IMR-90 (cell line): ENCODE measurements around the gene DDAH2. TPM values are rescaled to one million over a fixed set of nuclear protein-coding genes. Genes with fewer than 3 reads are reported as not detected.
A peak's percentile ranks its signal among the peaks of the same experiment; 100 is the strongest.

Experiments
- ATAC-seq: fragments of 200-7000 bp; cut with Tn5 transposase; 2 replicates; pipeline ENCODE4 v1.9.1; 2020; ENCODE audit warnings: low read depth, mild to moderate bottlenecking, moderate library complexity
- BruUV-seq: library from RNA; stranded (reverse); fragments of 400-500 nt; replicated peaks from 2 replicates; lab custom pipeline; 2021; lab: Mats Ljungman, UMichigan
- CTCF ChIA-PET: fragments of 300-600 bp; formaldehyde crosslinking; extraction: SDS; loops from one replicate; lab custom pipeline; 2021; ENCODE audit warnings: antibody characterized with exemption; lab: Yijun Ruan, JAX
- POLR2A ChIA-PET: fragments of 300-600 bp; sonication (Branson Sonifier 250); formaldehyde crosslinking; loops from one replicate; lab custom pipeline; 2022; ENCODE audit warnings: antibody characterized with exemption; ENCODE audit not compliant: unreplicated experiment; lab: Charles Lee
- DNase-seq: peaks from one replicate; pipeline ENCODE4 v3.0.0; 2013
- H2AFZ ChIP-seq: replicated peaks from 2 replicates; pipeline ENCODE3; 2013; ENCODE audit warnings: low read length, mild to moderate bottlenecking; ENCODE audit not compliant: poor library complexity
- H2AK5ac ChIP-seq: 2 replicates; pipeline ENCODE4 v1.6.1; 2013; ENCODE audit warnings: low read depth, low read length, inconsistent platforms
- H2AK9ac ChIP-seq: replicated peaks from 2 replicates; pipeline ENCODE3; 2013; ENCODE audit warnings: mild to moderate bottlenecking, low read depth, low read length, moderate library complexity; ENCODE audit not compliant: poor library complexity
- H2BK120ac ChIP-seq: 2 replicates; pipeline ENCODE4 v1.6.1; 2013; ENCODE audit warnings: low read depth, low read length, inconsistent platforms
- H2BK15ac ChIP-seq: 3 replicates; pipeline ENCODE4 v1.6.1; 2013; ENCODE audit warnings: low read depth, low read length, inconsistent platforms
- H2BK20ac ChIP-seq: 2 replicates; pipeline ENCODE4 v1.6.1; 2013; ENCODE audit warnings: low read depth, mild to moderate bottlenecking, inconsistent platforms, low read length, moderate library complexity
- H2BK5ac ChIP-seq: 2 replicates; pipeline ENCODE4 v1.6.1; 2013; ENCODE audit warnings: mild to moderate bottlenecking, low read depth, low read length, inconsistent platforms; ENCODE audit not compliant: poor library complexity, severe bottlenecking
- H3K14ac ChIP-seq: replicated peaks from 2 replicates; pipeline ENCODE4 v1.6.1; 2013; ENCODE audit warnings: low read depth, low read length, inconsistent platforms
- H3K18ac ChIP-seq: 2 replicates; pipeline ENCODE4 v1.6.1; 2013; ENCODE audit warnings: low read depth, low read length, control low read depth
- H3K23ac ChIP-seq: 2 replicates; pipeline ENCODE4 v1.6.1; 2013; ENCODE audit warnings: low read depth, low read length, inconsistent platforms
- H3K27ac ChIP-seq: 2 replicates; pipeline ENCODE4 v1.5.1; 2013; ENCODE audit warnings: mild to moderate bottlenecking, control low read depth, low read length; ENCODE audit not compliant: insufficient read depth
- H3K27me3 ChIP-seq: 2 replicates; pipeline ENCODE4 v1.6.1; 2013; ENCODE audit warnings: low read length; ENCODE audit not compliant: control insufficient read depth, insufficient read depth
- H3K36me3 ChIP-seq: 2 replicates; pipeline ENCODE4 v1.6.1; 2013; ENCODE audit warnings: low read length, mixed read lengths; ENCODE audit not compliant: control insufficient read depth, insufficient read depth
- H3K4ac ChIP-seq: 2 replicates; pipeline ENCODE4 v1.6.1; 2013; ENCODE audit warnings: low read depth, low read length, inconsistent platforms
- H3K4me1 ChIP-seq: 2 replicates; pipeline ENCODE4 v1.6.1; 2013; ENCODE audit warnings: low read length, mixed read lengths; ENCODE audit not compliant: control insufficient read depth, insufficient read depth
- H3K4me2 ChIP-seq: 2 replicates; pipeline ENCODE4 v1.6.1; 2013; ENCODE audit warnings: low read depth, mild to moderate bottlenecking, control low read depth, low read length, moderate library complexity
- H3K4me3 ChIP-seq: 2 replicates; pipeline ENCODE4 v1.5.1; 2013; ENCODE audit warnings: low read depth, mild to moderate bottlenecking, control low read depth, low read length, moderate library complexity; ENCODE audit not compliant: insufficient read depth
- H3K56ac ChIP-seq: 2 replicates; pipeline ENCODE4 v1.6.1; 2013; ENCODE audit warnings: low read length, inconsistent platforms; ENCODE audit not compliant: insufficient read depth; ENCODE audit errors: extremely low read depth
- H3K79me1 ChIP-seq, 2 experiments: 2 replicates each; pipeline ENCODE4 v1.6.1; 2013; ENCODE audit warnings: low read length in 2 of 2, inconsistent platforms in 1 of 2, low read depth in 1 of 2
- H3K9ac ChIP-seq: 2 replicates; pipeline ENCODE4 v1.6.1; 2013; ENCODE audit warnings: low read depth, low read length, control low read depth
- H3K9me1 ChIP-seq: 2 replicates; pipeline ENCODE4 v1.6.1; 2013; ENCODE audit warnings: low read length, inconsistent platforms; ENCODE audit not compliant: insufficient read depth
- H3K9me3 ChIP-seq: 2 replicates; pipeline ENCODE4 v1.6.1; 2013; ENCODE audit warnings: low read length; ENCODE audit not compliant: control insufficient read depth, insufficient read depth
- H4K20me1 ChIP-seq: 2 replicates; pipeline ENCODE4 v1.6.1; 2013; ENCODE audit warnings: low read length, inconsistent platforms; ENCODE audit not compliant: insufficient read depth
- H4K5ac ChIP-seq: 2 replicates; pipeline ENCODE4 v1.6.1; 2013; ENCODE audit warnings: mild to moderate bottlenecking, low read depth, low read length, control low read depth
- H4K8ac ChIP-seq, 2 experiments: 2 replicates each; pipeline ENCODE4 v1.6.1; 2013; ENCODE audit warnings: low read depth in 2 of 2, low read length in 2 of 2, control low read depth in 1 of 2, inconsistent platforms in 1 of 2
- H4K91ac ChIP-seq: 2 replicates; pipeline ENCODE4 v1.6.1; 2013; ENCODE audit warnings: low read depth, low read length, inconsistent platforms; ENCODE audit not compliant: insufficient read depth
- CEBPB ChIP-seq: IDR thresholded peaks from 2 replicates; pipeline ENCODE4 v1.6.1; 2012; ENCODE audit warnings: low read depth, low read length, improper control_type of control experiment
- CTCF ChIP-seq: conservative IDR thresholded peaks from 2 replicates; pipeline ENCODE4 v1.5.1; 2012; ENCODE audit warnings: mild to moderate bottlenecking, low read depth, low read length, improper control_type of control experiment
- ELK1 ChIP-seq: fragments of 150-350 bp; IDR thresholded peaks from 2 replicates; pipeline ENCODE4 v1.6.1; 2016; ENCODE audit warnings: low read depth, mild to moderate bottlenecking, low read length, moderate library complexity, borderline replicate concordance
- MAFK ChIP-seq: IDR thresholded peaks from 2 replicates; pipeline ENCODE4 v1.6.1; 2012; ENCODE audit warnings: low read depth, low read length, improper control_type of control experiment
- MAZ ChIP-seq: IDR thresholded peaks from 2 replicates; pipeline ENCODE4 v1.6.1; 2012; ENCODE audit warnings: low read depth, mild to moderate bottlenecking, low read length, improper control_type of control experiment, moderate library complexity, borderline replicate concordance
- POLR2A ChIP-seq: IDR thresholded peaks from 2 replicates; pipeline ENCODE4 v1.6.1; 2012; ENCODE audit warnings: mild to moderate bottlenecking, low read depth, low read length
- RAD21 ChIP-seq: IDR thresholded peaks from 2 replicates; pipeline ENCODE4 v1.6.1; 2012; ENCODE audit warnings: low read length, improper control_type of control experiment
- RCOR1 ChIP-seq: IDR thresholded peaks from 2 replicates; pipeline ENCODE4 v1.6.1; 2012; ENCODE audit warnings: mild to moderate bottlenecking, low read length, improper control_type of control experiment; ENCODE audit not compliant: insufficient replicate concordance
- RFX5 ChIP-seq: IDR thresholded peaks from 2 replicates; pipeline ENCODE4 v1.8.0; 2012; ENCODE audit warnings: low read depth, mild to moderate bottlenecking, low read length, moderate library complexity
- SMC3 ChIP-seq: fragments of 150-350 bp; IDR thresholded peaks from 2 replicates; pipeline ENCODE4 v1.6.1; 2016; ENCODE audit warnings: low read depth, mild to moderate bottlenecking, antibody characterized with exemption, low read length, moderate library complexity
- USF2 ChIP-seq: fragments of 150-350 bp; IDR thresholded peaks from 2 replicates; pipeline ENCODE4 v1.6.1; 2017; ENCODE audit warnings: mild to moderate bottlenecking, antibody characterized with exemption, low read length, low read depth
- WGBS, 2 experiments: methylation state at CpG; one replicate each; pipeline versions ENCODE4 v1.1.5 to v1.1.7; 2013; ENCODE audit warnings: missing lambda C conversion rate in 2 of 2; ENCODE audit not compliant: insufficient read length in 1 of 2; ENCODE audit errors: extremely low coverage in 2 of 2; 5-methylcytosine and 5-hydroxymethylcytosine counted together
- dilution Hi-C: fragments of 300-500 bp; cut with HindIII; formaldehyde crosslinking; loops from one replicate; pipeline ENCODE4 v1.14.3; 2018; ENCODE audit warnings: low sequenced_read_pairs; ENCODE audit not compliant: unreplicated experiment
- in situ Hi-C: fragments of 300-500 bp; cut with MboI; formaldehyde crosslinking; loops from 3 replicates; pipeline ENCODE4 v1.14.3; 2019; ENCODE audit warnings: low sequenced_read_pairs, inconsistent platforms, mixed read lengths
- intact Hi-C: fragments of 100-400 bp; cut with micrococcal nuclease; formaldehyde crosslinking; loops from 2 replicates; pipeline ENCODE4 v1.10.0; 2022
- polyA plus RNA-seq, 3 experiments: library from polyadenylated mRNA; depleted of rRNA; stranded (reverse); fragments of >200 nt; gene quantifications; 2 replicates each; pipeline ENCODE4 v1.2.3, GENCODE V29; 2012; ENCODE audit warnings: low replicate concordance in 1 of 3
- total RNA-seq: library from RNA; depleted of rRNA; stranded (reverse); fragments of >200 nt; gene quantifications from 2 replicates; pipeline ENCODE4 v1.2.3, GENCODE V29; 2012

DDAH2 gene
- total and polyA plus RNA-seq, 2 of the 4 experiments (the other 2 are of a cell fraction) = 40.7 to 57.9 TPM

- no peak overlapping the region; the same call in 1 of the 2 replicates for H4K91ac ChIP-seq
- no peak overlapping the region for H2BK15ac ChIP-seq
- intact Hi-C loops = no loop called here
- no peak overlapping the region for H3K9ac ChIP-seq
- WGBS, 2 experiments = 68% methylated on average over 9 of the region's 14 CpGs; no CpG with 5 or more reads in 1 of the 2 experiments
- 0 out of 2 replicates have a peak, but pooled peaks cover 8% of the 10 kb centered on the region for H3K9me1 ChIP-seq
- peak overlapping the region; percentile 96 for H2AK9ac ChIP-seq
- in situ Hi-C loops = no loop called here
- no peaks in the 10 kb centered on the region for H4K20me1 ChIP-seq
- H3K4me3 ChIP-seq = no peak overlapping the region
- TF ChIP-seq CEBPB (no peak), POLR2A (no peak), MAFK (no peak), SMC3 (no peak), RAD21 (no peak), RCOR1 (no peak), MAZ (no peak), CTCF (no peak), RFX5 (no peak), USF2 (no peak), ELK1 (no peak)
- H3K23ac ChIP-seq = no peak overlapping the region
- dilution Hi-C loops = no loop called here
- no peak for DNase-seq
- no peak overlapping the region for H3K27ac ChIP-seq
- no peak overlapping the region for H3K4me2 ChIP-seq
- H3K4ac ChIP-seq = peak overlapping the region; percentile 73
- 0 out of 2 replicates have a peak overlapping the region, but pooled peaks have one; percentile 59 for H3K14ac ChIP-seq
- H3K4me1 ChIP-seq = peaks cover 10% of the 10 kb centered on the region
- no peak overlapping the region for H2BK120ac ChIP-seq
- no peak overlapping the region for H2BK20ac ChIP-seq
- H3K9me3 ChIP-seq = no peaks in the 10 kb centered on the region
- H3K27me3 ChIP-seq = no peaks in the 10 kb centered on the region
- no peak overlapping the region for H3K18ac ChIP-seq
- H3K56ac ChIP-seq = no peak overlapping the region
- peak overlapping the region in 1 of 2 experiments; percentile 75; a peak in 1 of 4 replicates for H4K8ac ChIP-seq
- no TSS peak for BruUV-seq
- CTCF ChIA-PET = no interaction called here
- H2BK5ac ChIP-seq = no peak overlapping the region
- peak overlapping the region; percentile 83 for H2AFZ ChIP-seq
- POLR2A ChIA-PET = no interaction called here
- peaks cover 34% of the 10 kb centered on the region for H3K36me3 ChIP-seq
- H2AK5ac ChIP-seq = peak overlapping the region; percentile 43
- H3K79me1 ChIP-seq = 0 out of 4 replicates have a peak, but pooled peaks cover 0 to 2% of the 10 kb centered on the region in 2 experiments
- H4K5ac ChIP-seq = no peak overlapping the region
- 0 out of 2 replicates have a peak, but pooled peaks have one; percentile 6 for ATAC-seq
Observed at GRCh38 chr6:31776485-31776988, 47.4 kb upstream of the DDAH2 start.
